Erythroblast (primary cell): ENCODE results near the gene FKRP.

ENCODE experiments used
- GATA1 ChIP-seq: IDR thresholded peaks from 2 replicates; pipeline ENCODE4 v1.6.1; 2011; ENCODE audit warnings: low read depth, mild to moderate bottlenecking, control low read depth, low read length, moderate library complexity
- POLR2A ChIP-seq: IDR thresholded peaks from 2 replicates; pipeline ENCODE4 v1.6.1; 2011; ENCODE audit warnings: mild to moderate bottlenecking, low read length

DNA sequence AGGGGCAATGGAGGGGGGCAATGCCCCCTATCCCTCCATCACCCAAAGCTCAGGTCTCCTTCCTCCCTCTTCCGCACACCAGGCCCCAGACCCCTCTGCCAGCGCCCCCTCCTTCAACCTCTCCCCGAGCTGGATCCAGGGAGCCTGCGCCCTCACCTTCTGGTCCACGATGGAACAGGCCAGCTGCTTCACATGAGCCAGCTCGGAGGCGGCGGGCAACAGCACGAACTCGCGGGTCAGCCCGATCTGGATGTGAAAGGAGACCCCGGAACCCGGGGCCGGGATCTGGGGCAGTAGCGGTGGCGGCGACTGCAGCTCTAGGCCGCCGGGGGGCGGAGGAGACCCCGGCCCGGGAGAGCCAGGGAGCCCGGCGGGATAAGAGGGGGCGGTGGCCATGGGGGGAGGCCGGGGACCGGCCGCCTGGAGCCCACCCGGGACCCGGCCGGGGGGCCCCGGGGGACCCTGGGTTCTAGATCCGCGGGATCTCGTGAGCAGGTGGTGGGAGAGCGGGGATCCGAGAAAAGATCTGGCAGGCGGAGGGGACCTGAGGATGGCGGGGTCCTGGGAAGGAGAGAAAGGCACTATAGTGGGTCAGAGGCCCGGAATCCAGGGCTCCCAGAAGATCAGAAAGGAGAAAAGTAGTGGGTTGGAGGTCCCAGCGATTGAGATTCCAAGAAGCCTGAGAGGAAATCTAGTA, 29.7 kb upstream of the FKRP start:
- TF ChIP-seq POLR2A = no peak
- TF ChIP-seq GATA1 = no peak
